GM18907 (cell line): ENCODE results near the gene TFF1.
"Not testable (repeated sequence)": the region's sequence is repeated elsewhere in the genome, so short reads cannot be mapped to it uniquely, and the experiment has no call there.

Experiments used
- ATAC-seq: cut with Tn5 transposase; IDR thresholded peaks from one replicate; pipeline ENCODE4 v1.9.1; 2021; ENCODE audit warnings: mild to moderate bottlenecking, moderate library complexity; ENCODE audit not compliant: unreplicated experiment

Gene TFF1

GRCh38 chr21:42366292-42367010 lies at the start of gene TFF1:
Gene TFF1 (minus strand): TSS chr21:42366535. CDS start chr21:42366495, 40 bp downstream.
- ATAC-seq = no peak

- peak; percentile 73 for ATAC-seq
Observed at GRCh38 chr21:42414928-42415769, 48.8 kb upstream of the TFF1 start.

- no peak for ATAC-seq
Observed at GRCh38 chr21:42414553-42414927, 48.2 kb upstream of the TFF1 start.

GRCh38 chr21:42414066-42414465 lies 47.7 kb upstream of the TFF1 start:
- no peak for ATAC-seq

GRCh38 chr21:42413500-42413899 lies 47.2 kb upstream of the TFF1 start:
- ATAC-seq = no peak

- ATAC-seq = no peak
Observed at GRCh38 chr21:42413093-42413492, 46.8 kb upstream of the TFF1 start.

GRCh38 chr21:42412636-42412933 lies 46.2 kb upstream of the TFF1 start:
- no peak for ATAC-seq

- ATAC-seq = no peak
Observed at GRCh38 chr21:42411891-42412635, 45.7 kb upstream of the TFF1 start.

GRCh38 chr21:42411197-42411869 lies 45.0 kb upstream of the TFF1 start:
- no peak for ATAC-seq

GRCh38 chr21:42409366-42409765 lies 43.0 kb upstream of the TFF1 start:
- ATAC-seq = no peak

GRCh38 chr21:42408718-42409117 lies 42.4 kb upstream of the TFF1 start:
- not testable (repeated sequence) for ATAC-seq

GRCh38 chr21:42407476-42407875 lies 41.1 kb upstream of the TFF1 start:
- ATAC-seq = no peak

GRCh38 chr21:42406866-42407265 lies 40.5 kb upstream of the TFF1 start:
- no peak for ATAC-seq

GRCh38 chr21:42406201-42406621 lies 39.9 kb upstream of the TFF1 start:
- no peak for ATAC-seq

GRCh38 chr21:42405064-42406013 lies 39.0 kb upstream of the TFF1 start:
- ATAC-seq = no peak

- ATAC-seq = no peak
Observed at GRCh38 chr21:42404539-42404938, 38.2 kb upstream of the TFF1 start.

GRCh38 chr21:42403611-42404231 lies 37.4 kb upstream of the TFF1 start, which contains the start of gene UBASH3A:
Gene UBASH3A (plus strand): TSS chr21:42403902. CDS start chr21:42403946, 44 bp downstream.
- ATAC-seq = no peak

GRCh38 chr21:42401820-42402251 lies 35.5 kb upstream of the TFF1 start:
- ATAC-seq = no peak

- ATAC-seq = no peak
Observed at GRCh38 chr21:42401154-42401553, 34.8 kb upstream of the TFF1 start.
